OCI-LY1 (cell line): ENCODE measurements around the gene EDA.

Experiments used
- H2AFZ ChIP-seq: fragments of 200-600 bp; sonication (generic), shearing (Covaris generic); 2 replicates; pipeline ENCODE4 v1.6.0; 2014; ENCODE audit warnings: antibody characterized with exemption, mild to moderate bottlenecking, low read length
- H3F3A ChIP-seq: fragments of 200-600 bp; sonication (generic), shearing (Covaris generic); 2 replicates; pipeline ENCODE4 v1.6.0; 2014; ENCODE audit warnings: mild to moderate bottlenecking, antibody characterized with exemption, low read length, moderate library complexity; ENCODE audit not compliant: insufficient read depth
- H3K27ac ChIP-seq: fragments of 200-600 bp; sonication (generic); 2 replicates; pipeline ENCODE4 v1.5.1; 2014; ENCODE audit warnings: low read length, mixed run types, mild to moderate bottlenecking, low read depth; ENCODE audit not compliant: poor library complexity, severe bottlenecking
- H3K27me3 ChIP-seq: fragments of 200-600 bp; sonication (generic); 2 replicates; pipeline ENCODE4 v1.6.0; 2014; ENCODE audit warnings: antibody characterized with exemption, mild to moderate bottlenecking, low read length, moderate library complexity; ENCODE audit not compliant: insufficient read depth
- H3K36me3 ChIP-seq: fragments of 200-600 bp; sonication (generic); 2 replicates; pipeline ENCODE4 v1.6.1; 2014; ENCODE audit warnings: mild to moderate bottlenecking, antibody characterized with exemption, low read length, moderate library complexity, mixed read lengths; ENCODE audit not compliant: insufficient read depth
- H3K4me1 ChIP-seq: fragments of 200-600 bp; sonication (generic); 2 replicates; pipeline ENCODE4 v1.5.1; 2014; ENCODE audit warnings: mild to moderate bottlenecking, low read length, moderate library complexity; ENCODE audit not compliant: insufficient read depth, severe bottlenecking
- H3K4me2 ChIP-seq: fragments of 200-600 bp; sonication (generic), shearing (Covaris generic); 2 replicates; pipeline ENCODE4 v1.6.1; 2014; ENCODE audit warnings: low read length
- H3K4me3 ChIP-seq: fragments of 200-600 bp; sonication (generic); 2 replicates; pipeline ENCODE4 v1.5.1; 2014; ENCODE audit warnings: low read length, low read depth, mild to moderate bottlenecking, mixed read lengths; ENCODE audit not compliant: poor library complexity, severe bottlenecking
- H3K79me2 ChIP-seq: fragments of 200-600 bp; shearing (Covaris generic); 2 replicates; pipeline ENCODE4 v1.6.1; 2016; ENCODE audit warnings: mixed run types, low read length, mixed read lengths; ENCODE audit not compliant: insufficient read depth
- H3K9ac ChIP-seq: fragments of 200-600 bp; sonication (generic), shearing (Covaris generic); 2 replicates; pipeline ENCODE4 v1.6.1; 2014; ENCODE audit warnings: mild to moderate bottlenecking, low read length, mixed read lengths
- H3K9me2 ChIP-seq: fragments of 200-600 bp; sonication (generic), shearing (Covaris generic); 2 replicates; pipeline ENCODE4 v1.6.1; 2014; ENCODE audit warnings: low read depth, mild to moderate bottlenecking, low read length, mixed read lengths
- H3K9me3 ChIP-seq: fragments of 200-600 bp; shearing (Covaris generic); 2 replicates; pipeline ENCODE4 v1.6.1; 2014; ENCODE audit warnings: low read length, mixed read lengths
- H4K20me1 ChIP-seq: fragments of 200-600 bp; sonication (generic), shearing (Covaris generic); 2 replicates; pipeline ENCODE4 v1.6.0; 2016; ENCODE audit warnings: mild to moderate bottlenecking, low read length; ENCODE audit not compliant: insufficient read depth
- CTCF ChIP-seq: fragments of 200-600 bp; sonication (generic), shearing (Covaris generic); IDR thresholded peaks from 2 replicates; pipeline ENCODE4 v1.5.1; 2017; ENCODE audit warnings: mild to moderate bottlenecking, antibody characterized with exemption, low read length, moderate library complexity, mixed read lengths
- EZH2 ChIP-seq: fragments of 200-600 bp; sonication (generic), shearing (Covaris generic); IDR thresholded peaks from 2 replicates; pipeline ENCODE4 v1.8.0; 2017; ENCODE audit warnings: borderline replicate concordance, mixed run types, mild to moderate bottlenecking, antibody characterized with exemption, low read length, moderate library complexity, mixed read lengths

The EDA gene

GRCh38 chrX:70043685-70044084, 427.8 kb downstream of the EDA start:
- no peak overlapping the region for H2AFZ ChIP-seq
- H3K4me1 ChIP-seq, result no peaks in the 10 kb centered on the region
- no peaks in the 10 kb centered on the region for H4K20me1 ChIP-seq
- H3K9ac ChIP-seq, result no peak overlapping the region
- H3K4me2 ChIP-seq, result no peak overlapping the region
- H3K79me2 ChIP-seq, result no peaks in the 10 kb centered on the region
- H3K9me3 ChIP-seq, result no peaks in the 10 kb centered on the region
- no peaks in the 10 kb centered on the region for H3F3A ChIP-seq
- no peak overlapping the region for H3K4me3 ChIP-seq
- H3K9me2 ChIP-seq, result no peaks in the 10 kb centered on the region
- no peaks in the 10 kb centered on the region for H3K27me3 ChIP-seq
- H3K27ac ChIP-seq, result no peak overlapping the region
- H3K36me3 ChIP-seq, result no peaks in the 10 kb centered on the region
- no peak for TF ChIP-seq EZH2
- TF ChIP-seq CTCF, result no peak

GRCh38 chrX:70044541-70045245, 428.8 kb downstream of the EDA start:
- no peak overlapping the region for H3K4me2 ChIP-seq
- TF ChIP-seq EZH2, result no peak
- TF ChIP-seq CTCF, result no peak
- H3K79me2 ChIP-seq, result no peaks in the 10 kb centered on the region
- no peaks in the 10 kb centered on the region for H3K9me2 ChIP-seq
- H3K36me3 ChIP-seq, result no peaks in the 10 kb centered on the region
- no peaks in the 10 kb centered on the region for H3K27me3 ChIP-seq
- H3K27ac ChIP-seq, result no peak overlapping the region
- no peak overlapping the region for H3K9ac ChIP-seq
- no peak overlapping the region for H3K4me3 ChIP-seq
- no peak overlapping the region for H2AFZ ChIP-seq
- no peaks in the 10 kb centered on the region for H4K20me1 ChIP-seq
- H3F3A ChIP-seq, result no peaks in the 10 kb centered on the region
- no peaks in the 10 kb centered on the region for H3K4me1 ChIP-seq
- H3K9me3 ChIP-seq, result no peaks in the 10 kb centered on the region

GRCh38 chrX:70046978-70047377, 431.1 kb downstream of the EDA start:
- Histone ChIP-seq H3K36me3 (no peaks in the 10 kb centered on the region), H3K4me2 (no peak overlapping the region), H3K4me3 (no peak overlapping the region), H3K9me2 (no peaks in the 10 kb centered on the region), H3K9ac (no peak overlapping the region), H3F3A (no peaks in the 10 kb centered on the region), H3K9me3 (no peaks in the 10 kb centered on the region), H3K79me2 (no peaks in the 10 kb centered on the region), H4K20me1 (no peaks in the 10 kb centered on the region), H3K4me1 (no peaks in the 10 kb centered on the region), H2AFZ (no peak overlapping the region), H3K27me3 (no peaks in the 10 kb centered on the region), H3K27ac (no peak overlapping the region)
- TF ChIP-seq EZH2, result no peak
- no peak for TF ChIP-seq CTCF
